HG03520 (cell line): ENCODE data around the gene CACNA1D.

Experiments
- ATAC-seq: cut with Tn5 transposase; IDR thresholded peaks from one replicate; pipeline ENCODE4 v1.9.1; 2021; ENCODE audit warnings: mild to moderate bottlenecking, moderate library complexity; ENCODE audit not compliant: unreplicated experiment

CACNA1D gene

GRCh38 chr3:53818221-53819162 is 324.1 kb downstream of the CACNA1D start:
- ATAC-seq = no peak

DNA sequence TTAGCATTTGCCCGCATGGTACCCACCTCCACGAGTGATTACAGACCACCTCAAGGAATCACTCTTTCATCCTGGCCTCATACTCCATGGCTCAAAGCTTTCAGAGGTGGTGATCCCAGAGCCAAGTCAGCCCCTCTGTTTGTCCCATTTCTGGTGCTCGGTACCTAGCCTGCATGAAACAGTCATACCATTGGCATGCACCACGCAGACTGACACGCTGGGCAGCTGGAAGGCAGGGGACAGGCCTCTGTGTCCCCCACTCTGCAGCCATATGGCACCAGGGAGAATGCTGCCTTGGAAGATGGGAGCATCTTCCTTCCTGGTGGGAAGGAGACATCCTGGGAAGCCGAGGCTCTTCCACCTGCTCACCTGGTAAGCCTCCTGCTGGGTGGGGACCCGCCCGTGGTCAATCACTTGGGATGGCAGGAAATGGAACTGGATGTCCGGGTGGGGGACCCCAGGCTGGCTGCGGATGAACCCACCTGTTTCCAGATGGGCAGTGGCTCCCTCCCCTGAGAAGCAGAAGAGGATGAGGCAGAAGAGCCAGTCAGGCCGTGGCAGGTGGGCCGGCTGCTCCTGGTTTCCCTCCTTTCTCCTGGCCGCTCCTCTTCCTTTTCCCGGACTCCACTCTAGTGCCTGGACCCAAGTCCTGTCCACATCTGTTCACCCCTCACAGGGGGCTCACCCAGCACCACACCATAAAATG is 324.9 kb downstream of the CACNA1D start:
- no peak for ATAC-seq

DNA sequence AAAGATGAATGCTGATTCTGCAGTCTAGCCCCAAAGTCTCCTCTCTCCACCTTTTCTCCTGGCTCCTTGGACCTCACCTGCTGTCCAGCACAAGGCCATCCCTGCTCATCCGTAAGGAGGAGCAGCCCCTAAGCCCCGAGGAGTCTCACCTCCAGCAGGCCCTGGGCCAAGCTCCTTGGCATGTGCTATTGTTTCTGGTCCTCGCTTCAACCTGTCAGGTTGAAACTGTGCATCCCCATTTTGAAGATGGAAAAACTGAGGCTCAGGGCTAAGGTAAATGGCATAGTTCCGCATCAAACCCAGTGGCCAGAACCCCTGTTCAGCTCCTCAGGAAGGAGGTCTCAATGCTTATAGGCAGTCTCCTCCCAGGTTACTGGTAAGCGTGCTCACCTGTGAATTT is 325.7 kb downstream of the CACNA1D start:
- ATAC-seq = no peak

GRCh38 chr3:53820756-53821580 is 326.6 kb downstream of the CACNA1D start:
- ATAC-seq = no peak

- ATAC-seq = no peak
Observed at GRCh38 chr3:53821631-53822121, 327.3 kb downstream of the CACNA1D start.

DNA sequence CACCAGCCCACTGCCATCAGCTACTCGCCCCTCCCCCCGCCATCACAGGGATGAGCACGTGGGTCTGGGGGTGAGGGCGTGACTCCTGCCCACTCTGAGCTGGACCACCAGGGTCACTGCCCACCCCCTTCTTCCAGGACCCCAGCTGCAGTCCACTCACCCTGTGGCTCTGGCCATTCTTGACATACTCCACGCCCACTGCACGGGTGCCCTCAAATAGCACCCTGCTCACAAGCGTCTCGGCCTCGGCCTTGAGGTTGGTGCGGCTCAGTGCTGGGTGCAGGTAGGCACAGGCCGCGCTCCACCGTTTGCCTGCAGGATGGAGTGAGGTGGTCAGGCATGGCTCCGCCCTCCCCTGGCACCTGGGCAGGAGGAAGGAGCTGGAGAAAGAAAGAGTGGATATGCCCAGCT is 327.9 kb downstream of the CACNA1D start:
- no peak for ATAC-seq

DNA sequence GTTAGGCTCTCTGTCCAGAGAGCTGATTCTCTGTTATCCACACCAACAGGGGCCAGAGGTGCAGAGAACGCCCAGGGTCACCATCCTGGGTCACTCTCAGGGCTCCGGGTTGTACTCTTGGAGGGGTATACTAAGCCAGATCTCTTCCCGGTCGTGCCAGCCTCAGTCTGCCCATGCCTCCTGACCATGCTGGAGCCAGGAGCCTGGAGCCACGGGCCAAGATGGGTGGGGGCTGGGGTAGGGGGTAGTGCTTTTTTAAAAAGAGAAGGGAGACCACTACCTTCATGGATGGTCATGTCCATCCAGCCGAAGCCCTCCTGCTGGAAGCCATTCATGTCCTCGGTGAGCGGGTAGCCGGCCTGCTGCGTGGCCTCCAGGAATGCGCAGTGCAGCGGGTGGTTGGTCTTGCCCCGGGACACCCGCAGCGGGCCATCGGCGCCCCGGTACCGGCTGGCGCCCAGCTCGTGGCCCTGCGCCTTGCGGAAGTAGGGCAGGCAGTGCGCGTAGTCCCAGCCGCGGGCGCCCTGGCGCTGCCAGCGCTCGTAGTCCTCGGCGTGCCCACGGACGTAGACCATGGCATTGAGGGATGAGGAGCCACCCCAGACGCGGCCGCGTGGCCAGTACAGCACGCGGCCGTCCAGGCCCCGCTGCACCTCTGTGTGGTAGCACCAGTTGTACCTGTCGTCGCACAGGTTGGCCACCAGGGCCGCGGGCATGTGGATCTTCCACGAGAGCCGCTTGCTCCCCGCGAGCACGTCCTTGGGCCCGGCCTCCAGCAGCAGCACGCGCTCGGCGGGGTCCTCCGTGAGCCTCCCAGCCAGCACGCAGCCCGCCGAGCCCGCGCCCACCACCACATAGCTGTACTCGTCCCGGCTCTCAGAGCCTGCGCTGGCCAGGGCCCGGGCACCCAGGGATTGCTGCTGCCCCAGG is 328.9 kb downstream of the CACNA1D start:
- no peak for ATAC-seq

- ATAC-seq = no peak
Observed at GRCh38 chr3:53823956-53824657, 329.7 kb downstream of the CACNA1D start.

DNA sequence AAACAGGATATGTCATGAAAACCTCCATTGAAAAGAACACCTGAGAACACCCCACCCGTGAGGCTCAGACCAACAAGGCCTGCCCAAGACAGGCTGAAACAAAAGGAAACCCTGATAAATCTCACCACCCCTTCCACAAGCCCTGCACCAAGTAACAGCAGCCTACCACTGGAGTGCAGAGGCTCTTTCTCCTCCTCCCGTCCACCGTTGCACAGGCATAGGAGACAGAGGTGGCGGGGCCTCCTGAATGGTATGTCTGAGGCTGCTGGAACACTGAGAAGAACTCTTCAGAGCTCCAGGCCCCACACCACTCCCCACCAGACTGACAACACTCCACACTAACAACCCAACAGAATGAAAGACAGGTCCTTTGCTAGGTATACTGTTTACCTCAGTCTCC is 330.4 kb downstream of the CACNA1D start:
- no peak for ATAC-seq

DNA sequence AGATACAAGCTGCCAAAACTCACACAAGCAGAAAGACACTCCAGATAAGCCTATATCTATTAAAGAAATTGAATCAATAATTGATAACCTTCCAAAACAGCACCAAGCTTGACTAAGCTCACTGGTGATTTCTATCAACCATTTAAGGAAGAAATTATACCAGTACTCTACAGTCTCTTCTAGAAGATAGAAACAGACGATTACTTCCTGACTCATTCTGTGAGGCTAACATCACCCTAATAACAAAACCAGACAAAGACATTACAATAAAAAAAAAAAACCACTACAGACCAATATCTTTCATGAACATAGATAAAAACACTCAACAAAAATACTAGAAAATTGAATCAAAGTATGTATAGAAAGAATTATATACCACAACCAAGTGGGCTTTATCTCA is 331.6 kb downstream of the CACNA1D start:
- ATAC-seq = no peak

DNA sequence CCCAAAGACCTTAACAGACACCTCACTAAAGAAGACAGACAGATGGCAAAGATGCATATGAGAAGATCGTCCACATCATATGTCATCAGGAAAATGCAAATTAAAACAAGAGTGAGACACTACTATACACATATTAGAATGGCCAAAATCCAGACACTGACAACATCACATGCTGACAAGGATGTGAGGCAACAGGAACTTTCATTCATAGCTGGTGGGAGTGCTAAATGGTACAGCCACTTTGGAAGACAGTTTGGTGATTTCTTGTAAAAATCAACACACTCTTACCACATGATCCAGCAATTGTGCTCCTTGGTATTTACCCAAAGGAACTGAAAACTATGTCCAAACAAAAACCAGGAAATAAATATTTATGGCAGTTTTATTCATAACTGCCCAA is 334.2 kb downstream of the CACNA1D start:
- ATAC-seq = no peak

- ATAC-seq = no peak
Observed at GRCh38 chr3:53829605-53830004, 335.2 kb downstream of the CACNA1D start.

- no peak for ATAC-seq
Observed at GRCh38 chr3:53830944-53831343, 336.5 kb downstream of the CACNA1D start.

DNA sequence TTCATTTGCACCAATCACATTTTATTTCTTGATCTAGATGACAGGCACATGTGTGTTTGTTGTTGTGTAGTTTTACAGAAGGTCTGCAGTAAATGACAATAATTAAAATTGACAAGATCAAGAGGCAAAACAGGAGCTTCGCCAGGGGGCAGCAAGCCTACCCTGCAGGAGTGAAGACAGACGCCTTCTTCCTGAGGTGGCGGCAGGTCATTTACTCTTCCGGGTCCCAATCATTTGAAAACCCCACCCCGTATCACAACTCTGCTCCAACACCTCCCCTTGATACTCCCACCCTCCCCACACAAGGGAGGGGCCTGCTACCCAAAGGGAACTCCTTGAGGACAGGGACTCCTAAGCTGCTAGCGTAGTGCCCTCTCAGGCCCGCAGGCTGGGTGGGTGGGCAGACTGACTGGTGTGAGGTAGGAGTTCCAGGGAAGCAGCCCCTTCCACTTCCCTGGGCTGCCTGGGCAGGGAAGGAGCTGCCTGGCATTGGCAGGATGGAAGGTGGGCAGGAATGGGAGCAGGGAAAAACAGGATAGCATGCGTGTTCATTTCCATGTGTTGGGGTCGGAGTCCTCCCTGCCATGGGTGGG is 338.7 kb downstream of the CACNA1D start:
- ATAC-seq = no peak

- no peak for ATAC-seq
Observed at GRCh38 chr3:53833700-53834099, 339.3 kb downstream of the CACNA1D start.

DNA sequence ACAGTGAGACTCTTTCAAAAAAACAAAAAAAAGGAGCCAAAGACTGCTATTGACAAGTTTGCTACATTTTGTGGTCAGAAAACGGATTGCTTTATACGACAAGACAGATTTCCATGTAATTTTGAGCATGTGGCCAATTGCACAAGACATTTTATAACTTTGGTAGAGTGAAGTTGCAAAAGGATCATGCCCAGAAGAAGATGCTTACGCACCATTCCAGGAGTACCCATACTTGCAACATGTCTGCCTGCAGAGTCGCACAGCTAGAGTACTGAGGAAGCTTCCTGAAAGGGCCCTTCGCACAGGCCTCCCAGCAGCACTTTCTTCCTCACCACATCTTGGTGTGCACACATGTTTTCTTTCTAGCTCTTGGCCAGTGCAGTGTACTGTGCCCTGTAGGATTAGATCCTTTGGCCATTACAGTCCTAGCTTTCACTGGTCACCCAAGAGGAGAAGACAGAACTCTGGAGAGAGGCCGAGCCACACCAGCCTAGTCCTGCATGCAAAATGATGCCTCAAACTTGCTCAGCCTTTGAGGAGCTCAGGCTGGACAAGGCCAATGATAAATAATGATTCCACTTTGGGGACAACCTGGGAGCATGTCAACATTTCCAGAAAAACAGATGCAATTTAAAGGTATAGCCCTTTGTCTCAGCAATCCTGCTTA is 340.2 kb downstream of the CACNA1D start:
- ATAC-seq = no peak

- no peak for ATAC-seq
Observed at GRCh38 chr3:53835257-53835656, 340.8 kb downstream of the CACNA1D start.

DNA sequence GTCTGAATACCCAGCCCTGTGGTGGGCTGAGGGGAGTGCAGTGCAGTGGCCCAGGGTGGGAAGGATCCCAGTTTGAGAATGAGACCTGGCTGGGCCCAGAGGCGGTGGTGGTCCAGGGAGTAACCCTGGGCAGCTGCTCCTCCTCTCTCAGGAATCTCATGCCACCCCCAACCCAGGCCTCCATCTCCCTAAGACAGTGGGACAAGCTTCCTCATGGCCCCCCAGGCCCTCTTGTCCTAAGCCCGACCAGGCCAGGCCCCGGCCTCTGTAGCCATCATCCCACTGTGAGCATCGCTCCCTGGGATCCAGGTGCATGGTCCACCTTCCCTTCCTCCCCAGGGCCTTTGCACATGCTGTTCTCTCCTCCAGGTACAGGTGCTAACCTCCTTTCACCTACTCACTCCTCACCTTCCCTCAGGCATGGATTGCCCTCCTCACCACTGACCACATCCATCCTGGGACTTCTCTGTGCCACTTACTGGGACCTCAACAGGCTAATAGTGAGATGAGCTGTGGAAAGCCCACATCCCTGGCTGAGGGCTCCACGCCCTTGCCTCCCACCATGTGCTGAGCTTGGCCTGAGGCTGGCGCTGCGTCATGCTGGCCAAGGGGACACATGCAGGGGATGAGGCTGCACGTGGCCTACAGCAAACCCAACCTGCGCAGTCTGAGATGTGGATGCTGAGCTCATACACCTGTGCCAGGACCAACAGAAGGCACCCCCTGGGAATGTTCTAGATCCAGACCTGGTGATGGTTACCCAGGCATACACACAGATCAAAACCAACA is 341.9 kb downstream of the CACNA1D start:
- no peak for ATAC-seq
